Fibroblast of upper back skin (primary cell): ENCODE data around the gene SLC12A1.
"Not testable (repeated sequence)": the region's sequence is repeated elsewhere in the genome, so short reads cannot be mapped to it uniquely, and the experiment has no call there.

Experiments used
- DNase-seq: peaks from one replicate; pipeline ENCODE4 v3.0.0-alpha.2; 2013

The SLC12A1 gene

DNA sequence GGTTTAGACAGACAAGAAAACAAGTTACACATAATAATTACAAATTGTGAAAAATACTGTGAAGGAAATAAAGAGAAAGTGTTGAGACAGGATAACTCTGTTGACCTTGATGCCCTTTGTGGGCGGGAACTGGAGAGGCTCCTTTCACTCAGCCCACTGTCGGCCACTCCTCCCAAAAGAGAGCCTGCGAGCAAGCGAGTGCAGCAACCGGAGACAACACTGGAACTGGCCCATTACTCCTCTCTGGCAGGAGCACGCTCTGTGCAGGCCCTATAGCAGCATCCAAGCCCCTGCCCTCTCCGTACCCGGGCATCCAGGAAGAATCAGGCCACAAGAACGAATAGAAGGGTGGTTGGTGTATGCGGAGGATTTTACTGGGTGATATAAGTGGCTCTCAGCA is 108.9 kb downstream of the SLC12A1 start:
- no peak for DNase-seq

DNA sequence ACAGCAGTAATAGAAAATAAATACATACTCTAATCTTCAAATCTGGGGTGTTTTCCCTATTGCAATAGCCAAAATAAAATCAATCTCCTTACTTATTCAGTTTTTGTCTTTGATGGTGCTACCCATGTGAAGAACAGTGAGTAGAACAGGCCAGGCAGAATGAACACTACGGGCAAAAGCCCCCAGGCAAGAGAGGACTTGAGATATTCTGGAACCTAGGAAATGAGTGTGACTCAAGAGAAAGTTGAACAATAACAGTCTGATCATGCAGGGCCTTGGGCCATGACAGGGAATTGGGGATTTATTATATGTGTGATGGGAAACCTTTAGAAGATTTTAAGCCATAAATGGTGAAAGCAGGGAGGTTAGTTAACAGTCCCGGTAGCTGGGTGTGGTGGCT is 111.1 kb downstream of the SLC12A1 start:
- no peak for DNase-seq

DNA sequence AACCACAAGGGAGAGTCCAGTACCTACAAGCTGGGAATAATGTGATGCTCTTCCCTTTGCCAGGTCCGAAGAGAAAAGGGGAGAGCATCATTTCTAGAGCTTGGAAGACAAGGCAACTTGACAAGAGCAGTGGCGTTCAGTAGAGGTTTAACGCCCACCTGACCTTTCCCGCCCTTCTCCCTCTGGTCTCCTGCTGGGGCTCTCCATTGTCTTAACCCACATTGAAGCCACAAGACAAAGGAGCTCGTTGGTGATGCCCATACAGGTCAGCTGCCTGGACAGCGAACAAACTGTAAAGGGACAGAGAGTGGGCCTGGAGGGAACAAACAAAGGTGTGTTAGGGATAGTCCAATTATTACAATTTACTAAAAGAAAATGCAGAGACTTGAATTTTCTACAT is 112.0 kb downstream of the SLC12A1 start:
- DNase-seq = no peak

DNA sequence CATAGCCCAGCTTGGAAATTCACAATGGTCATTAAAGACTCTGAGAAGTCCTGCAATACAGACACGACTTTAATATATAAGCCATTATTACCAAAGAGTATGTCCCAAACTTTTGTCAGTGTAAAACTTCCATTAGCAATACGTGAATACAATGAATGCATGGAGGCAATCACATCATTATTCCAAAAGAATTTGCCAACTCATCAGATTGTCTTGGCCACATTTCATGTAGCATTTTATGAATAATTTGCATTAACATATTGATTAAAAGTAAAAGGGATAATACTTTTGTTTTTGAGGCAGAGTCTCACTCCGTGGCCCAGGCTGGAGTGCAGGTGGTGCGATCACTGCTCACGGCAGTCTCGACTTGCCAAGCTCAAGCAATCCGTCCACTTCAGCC is 117.2 kb downstream of the SLC12A1 start:
- no peak for DNase-seq

DNA sequence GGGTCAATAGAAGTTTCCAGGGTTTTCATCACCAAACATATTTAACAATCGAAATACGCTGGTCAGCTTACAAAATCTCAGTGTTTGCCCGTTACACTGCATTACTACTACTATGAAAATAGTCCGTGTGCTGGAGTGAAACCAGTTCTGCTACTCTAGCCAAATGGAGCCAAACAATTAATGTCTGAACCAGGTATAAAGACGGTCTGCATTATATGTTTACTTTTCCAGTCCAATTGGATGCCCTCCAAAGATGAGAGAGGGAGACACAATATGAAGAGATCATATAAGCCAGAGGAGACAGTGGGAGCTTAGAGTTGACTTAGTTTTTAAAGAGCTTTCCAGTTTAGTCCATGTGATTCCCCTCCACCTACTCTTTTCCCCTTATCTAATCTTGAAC is 118.8 kb downstream of the SLC12A1 start:
- DNase-seq = no peak

DNA sequence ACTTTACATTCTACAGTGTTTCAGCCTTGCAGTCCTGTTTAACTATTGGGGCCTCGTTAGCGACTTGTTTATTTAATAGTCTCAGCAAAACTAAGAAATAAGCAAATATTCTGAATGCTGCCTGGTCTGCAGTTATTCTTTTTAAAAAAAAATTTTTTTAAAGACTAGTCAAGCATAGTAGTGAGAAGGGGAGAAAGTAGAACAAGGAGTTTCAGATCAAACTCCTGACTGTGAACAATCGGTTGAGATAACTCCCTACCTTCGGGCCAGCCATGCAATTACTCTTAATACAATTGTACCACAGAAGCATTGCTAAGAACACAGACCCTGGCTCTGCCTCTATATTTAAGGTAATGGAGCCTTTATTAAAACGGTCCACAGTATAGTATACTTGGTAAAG is 119.3 kb downstream of the SLC12A1 start:
- no peak for DNase-seq

DNA sequence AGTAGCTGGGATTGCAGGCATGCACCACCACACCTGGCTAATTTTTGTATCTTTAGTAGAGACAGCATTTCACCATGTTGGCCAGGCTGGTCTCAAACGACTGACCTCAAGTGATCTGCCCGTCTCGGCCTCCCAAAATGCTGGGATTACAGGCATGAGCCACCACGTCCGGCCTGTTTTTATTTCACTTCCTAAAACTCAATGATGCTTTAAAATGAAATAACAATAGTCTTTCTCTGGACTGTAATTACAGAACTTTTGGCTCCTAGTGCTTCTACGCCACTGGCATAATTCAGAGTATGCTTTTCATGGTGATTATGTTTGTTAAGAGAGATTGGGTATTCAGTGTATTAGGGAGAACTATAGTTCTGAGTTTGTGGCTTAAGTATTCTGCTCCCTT is 120.1 kb downstream of the SLC12A1 start:
- not testable (repeated sequence) for DNase-seq

DNA sequence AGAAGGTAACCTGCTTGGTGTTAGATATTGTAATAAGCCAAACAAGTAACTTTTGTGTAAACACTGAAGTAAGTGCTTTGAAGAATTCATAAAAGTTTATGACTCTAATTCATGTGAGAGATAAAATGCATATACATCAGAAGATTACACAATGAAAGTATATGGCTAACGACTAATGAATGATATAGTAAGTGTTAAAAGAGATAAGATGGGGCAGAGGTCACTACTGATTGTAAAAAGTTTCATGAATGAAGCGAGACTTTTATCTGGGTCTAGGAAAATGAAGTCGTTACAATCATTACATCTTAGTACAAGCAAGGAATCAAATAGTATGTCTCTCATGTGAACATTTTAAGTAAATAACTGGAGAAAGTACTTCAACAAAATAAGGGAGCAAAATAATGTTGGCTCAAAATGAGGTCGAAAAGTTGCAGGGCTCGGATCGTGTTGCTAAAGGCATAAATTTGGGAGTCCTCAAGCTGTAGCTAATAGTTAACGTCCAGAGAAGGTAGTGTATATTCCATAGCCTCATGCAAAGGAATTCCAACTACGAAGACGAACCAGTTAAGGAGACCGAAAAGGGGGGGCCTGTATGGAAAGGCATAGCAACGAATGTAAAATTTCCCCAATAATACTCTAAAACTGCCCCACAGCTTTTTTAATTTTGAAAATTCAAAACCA is 124.1 kb downstream of the SLC12A1 start:
- DNase-seq = peak; percentile 16

DNA sequence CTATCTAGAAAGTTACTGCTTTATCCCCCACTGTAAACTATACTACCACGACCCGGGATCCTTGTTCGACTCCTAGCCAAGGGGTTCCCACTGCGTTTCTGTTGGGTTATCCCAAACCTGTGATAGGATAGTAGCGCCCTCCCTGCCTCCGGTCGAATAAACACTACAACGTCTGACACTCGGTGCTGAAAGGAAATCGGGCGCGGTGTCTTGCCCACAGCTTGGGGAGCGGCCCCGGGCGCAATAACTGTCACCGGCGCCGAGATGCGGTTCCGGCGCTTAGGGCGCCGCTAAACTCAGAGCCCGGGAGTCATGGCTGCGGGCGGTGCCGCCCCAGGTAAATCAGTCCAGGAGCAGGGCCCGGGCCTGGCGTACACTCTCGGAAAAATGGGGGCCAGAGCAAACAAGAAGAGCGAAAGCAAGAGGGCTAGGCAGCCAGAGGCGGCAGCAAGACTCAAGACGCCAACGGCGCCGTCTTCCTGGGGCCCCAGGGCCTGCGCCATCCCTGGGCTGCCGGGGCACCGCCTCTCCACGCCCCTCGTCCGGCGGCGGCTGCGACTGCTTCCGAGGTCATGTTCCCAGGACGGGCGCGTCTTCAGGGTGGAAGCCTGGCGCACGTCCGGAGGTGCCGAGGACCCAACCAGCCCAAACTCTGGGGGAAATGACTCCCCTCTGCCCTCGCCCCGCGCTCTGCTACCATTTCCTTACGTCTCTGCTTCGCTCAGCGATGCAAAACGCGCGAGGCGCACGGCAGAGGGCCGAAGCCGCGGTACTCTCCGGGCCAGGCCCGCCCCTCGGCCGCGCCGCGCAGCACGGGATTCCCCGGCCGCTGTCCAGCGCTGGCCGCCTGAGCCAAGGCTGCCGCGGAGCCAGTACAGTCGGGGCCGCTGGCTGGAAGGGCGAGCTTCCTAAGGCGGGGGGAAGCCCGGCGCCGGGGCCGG is 125.0 kb downstream of the SLC12A1 start, which contains the start of gene DUT:
Gene DUT, plus strand, starts transcription at position 575 of the 941 bp plus-strand sequence. Its CDS starts 87 bp downstream, at position 662.
- peak; percentile 77 for DNase-seq

DNA sequence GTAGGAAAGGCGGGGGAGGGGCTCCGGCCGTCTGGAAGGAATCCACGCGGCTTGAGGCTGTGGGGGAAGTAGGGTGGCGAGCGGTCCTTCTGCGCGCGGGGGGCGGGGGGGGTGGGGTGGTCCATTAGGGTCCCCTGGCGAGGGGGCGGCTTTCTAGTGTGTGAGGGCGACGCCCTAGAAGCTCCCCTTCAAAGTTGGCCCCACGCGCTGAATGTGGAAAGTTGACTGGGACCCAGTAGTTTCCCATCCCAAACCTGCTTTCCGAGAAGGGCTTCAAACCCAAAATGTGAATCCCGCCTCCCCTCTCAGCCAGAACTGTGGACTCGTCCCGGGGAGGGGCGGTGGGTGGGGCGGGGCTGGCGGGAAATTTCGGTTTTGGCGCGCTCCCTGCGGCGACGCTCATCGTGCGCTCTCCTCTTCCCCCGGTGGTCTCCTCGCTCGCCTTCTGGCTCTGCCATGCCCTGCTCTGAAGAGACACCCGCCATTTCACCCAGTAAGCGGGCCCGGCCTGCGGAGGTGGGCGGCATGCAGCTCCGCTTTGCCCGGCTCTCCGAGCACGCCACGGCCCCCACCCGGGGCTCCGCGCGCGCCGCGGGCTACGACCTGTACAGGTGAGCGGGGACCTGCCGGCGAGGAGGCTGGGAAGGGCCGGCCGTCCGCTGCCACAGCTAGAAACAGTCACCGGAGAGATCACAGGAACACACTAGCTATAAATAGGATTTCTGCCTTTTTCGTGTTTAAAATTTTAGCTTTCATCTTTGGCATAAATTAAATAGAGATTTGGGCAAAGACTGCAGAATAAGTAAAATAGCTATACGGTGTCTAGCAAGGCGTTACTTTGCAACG is 125.9 kb downstream of the SLC12A1 start:
- peak; percentile 60 for DNase-seq

DNA sequence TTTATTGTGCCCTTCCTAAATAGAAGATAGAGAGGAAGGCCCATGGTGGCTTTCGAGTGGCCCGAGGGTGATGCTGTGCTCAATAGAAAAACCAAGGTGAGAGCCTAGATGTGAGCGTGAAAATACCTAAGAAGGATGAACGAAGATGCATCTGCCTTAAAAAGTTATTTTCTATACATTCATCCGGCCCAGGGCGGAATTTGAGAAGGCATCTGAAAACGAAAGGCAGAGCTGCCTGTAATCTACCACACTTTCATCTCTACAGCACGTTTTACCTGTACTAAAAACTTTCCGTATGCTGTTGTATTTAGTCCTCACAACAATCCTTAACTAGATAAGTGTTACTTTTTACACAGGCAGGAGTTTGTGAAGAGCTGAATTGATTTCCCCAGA is 126.5 kb downstream of the SLC12A1 start:
- DNase-seq = no peak

DNA sequence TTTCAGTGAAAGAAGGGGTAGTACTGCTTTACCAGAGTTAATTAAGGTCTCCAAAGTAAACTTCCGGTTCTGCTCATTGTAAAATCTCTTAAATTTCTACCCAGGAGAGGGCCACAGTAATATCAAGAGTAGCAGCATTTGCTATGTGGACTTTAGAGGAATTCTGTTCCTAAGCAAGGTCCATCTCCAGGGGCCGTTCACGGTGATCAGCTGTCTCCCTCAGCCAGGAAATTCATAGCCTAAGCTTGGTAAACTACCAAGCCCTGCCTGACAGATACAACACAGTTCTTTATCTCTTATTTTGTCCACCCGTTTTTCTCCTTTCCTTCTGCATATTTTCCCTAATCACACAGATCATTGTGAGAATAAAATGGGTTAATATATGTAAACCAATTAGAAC is 127.4 kb downstream of the SLC12A1 start:
- no peak for DNase-seq

DNA sequence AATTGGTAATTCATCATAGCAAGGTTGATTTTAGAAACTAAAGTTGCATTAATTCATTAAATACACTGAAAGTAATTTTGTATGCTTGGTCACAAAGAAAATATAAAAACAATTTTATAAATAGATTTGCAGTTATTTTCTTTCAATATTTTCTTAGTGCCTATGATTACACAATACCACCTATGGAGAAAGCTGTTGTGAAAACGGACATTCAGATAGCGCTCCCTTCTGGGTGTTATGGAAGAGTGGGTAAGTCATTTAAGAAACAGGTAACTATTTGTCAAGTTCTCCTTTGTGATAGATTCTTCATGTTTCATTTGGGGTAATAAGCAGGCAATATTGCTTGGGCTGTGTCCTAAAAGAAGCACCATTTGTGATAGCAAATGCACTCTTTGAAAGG is 128.2 kb downstream of the SLC12A1 start:
- DNase-seq = no peak

DNA sequence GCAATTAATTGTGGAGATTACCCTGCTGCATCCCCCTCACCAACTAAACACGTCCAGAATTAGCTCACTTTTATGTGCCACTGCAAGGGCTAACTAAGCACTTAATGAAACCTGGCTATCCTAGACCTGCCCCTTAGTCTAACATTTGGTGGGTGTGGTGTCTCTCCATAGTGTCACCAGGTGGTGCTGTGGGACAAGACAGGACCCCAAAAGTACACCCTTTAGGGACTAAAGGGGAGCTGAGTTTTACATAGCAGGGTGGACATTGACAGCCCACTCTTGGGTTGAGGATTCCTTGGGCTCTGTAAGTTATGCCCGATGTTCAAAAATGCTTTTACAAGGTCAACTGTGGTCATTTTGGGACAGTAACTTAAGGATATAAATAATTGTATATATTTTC is 130.8 kb downstream of the SLC12A1 start:
- DNase-seq = no peak

DNA sequence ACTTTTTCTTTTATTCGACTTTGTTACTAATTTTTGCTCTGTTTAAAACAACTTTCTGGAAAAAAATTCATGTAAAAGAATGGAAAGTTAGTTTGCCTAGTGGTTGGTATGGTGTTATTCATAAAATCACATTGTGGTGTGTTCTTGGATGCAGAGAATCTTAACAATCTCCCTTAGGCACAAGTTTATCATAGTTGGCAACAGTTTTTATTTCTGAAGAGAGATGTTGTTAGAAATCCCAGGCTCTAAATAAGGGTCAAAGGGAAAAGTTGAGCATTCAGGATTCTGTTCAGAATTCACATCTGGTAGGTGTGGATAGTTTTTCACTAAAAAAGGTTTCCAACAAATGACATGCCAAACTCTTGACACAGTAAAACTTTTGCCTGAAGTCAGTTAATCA is 131.5 kb downstream of the SLC12A1 start:
- DNase-seq = no peak

DNA sequence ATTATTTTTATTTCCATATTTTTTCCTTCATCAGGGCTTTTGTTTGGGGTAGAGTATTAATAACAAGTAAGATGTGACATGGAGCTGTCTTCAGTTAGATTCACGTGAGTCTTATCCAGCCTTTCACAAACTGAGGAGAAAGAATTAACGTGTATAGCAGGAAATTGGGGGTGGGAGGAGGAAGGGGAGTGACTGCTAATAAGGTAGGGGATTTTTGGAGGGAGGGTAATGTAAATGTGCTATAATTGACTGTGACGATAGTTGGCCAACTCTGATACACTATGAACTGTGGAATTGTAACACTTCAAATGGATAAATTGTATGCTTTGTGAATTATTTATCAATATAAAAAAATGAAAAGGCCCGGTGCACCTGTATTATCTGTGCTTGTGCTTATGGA is 134.0 kb downstream of the SLC12A1 start:
- no peak for DNase-seq

DNA sequence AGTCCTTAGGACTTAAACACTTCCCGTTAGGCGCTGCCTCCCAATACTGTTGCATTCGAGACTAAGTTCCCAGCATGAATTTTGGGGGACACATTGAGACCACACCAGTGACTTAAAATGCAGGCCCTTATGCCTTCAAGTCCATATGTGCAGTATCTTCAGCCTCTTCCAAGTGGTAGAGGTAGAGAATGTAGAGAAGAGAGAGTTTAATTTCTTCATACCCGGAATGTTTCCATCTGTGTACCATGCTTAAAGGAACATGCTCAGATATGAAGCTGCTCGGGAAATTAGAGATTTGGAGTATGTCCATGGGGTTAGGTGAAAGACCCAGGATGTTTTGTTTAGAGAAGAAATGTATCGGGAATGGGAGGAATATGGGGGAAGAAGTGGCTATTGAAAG is 137.8 kb downstream of the SLC12A1 start:
- DNase-seq = no peak

DNA sequence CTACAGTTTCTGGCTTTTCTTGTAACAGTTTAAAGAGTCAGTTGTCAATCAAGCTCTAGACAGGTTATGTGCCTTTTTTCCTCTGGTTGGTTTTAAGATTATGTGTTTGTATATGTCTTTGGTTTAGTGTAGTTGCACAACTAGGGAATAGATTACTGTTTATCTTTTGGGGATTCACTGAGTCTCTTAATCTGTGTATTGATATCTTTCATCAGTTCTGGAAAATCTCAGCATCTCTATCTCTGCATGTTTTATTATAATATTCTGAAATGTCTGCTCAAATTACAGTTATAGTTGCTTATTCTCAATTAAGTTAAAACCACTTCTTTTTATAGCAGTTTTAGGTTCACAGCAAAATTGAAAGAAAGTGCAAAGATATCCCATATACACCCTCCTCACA is 139.4 kb downstream of the SLC12A1 start:
- no peak for DNase-seq

DNA sequence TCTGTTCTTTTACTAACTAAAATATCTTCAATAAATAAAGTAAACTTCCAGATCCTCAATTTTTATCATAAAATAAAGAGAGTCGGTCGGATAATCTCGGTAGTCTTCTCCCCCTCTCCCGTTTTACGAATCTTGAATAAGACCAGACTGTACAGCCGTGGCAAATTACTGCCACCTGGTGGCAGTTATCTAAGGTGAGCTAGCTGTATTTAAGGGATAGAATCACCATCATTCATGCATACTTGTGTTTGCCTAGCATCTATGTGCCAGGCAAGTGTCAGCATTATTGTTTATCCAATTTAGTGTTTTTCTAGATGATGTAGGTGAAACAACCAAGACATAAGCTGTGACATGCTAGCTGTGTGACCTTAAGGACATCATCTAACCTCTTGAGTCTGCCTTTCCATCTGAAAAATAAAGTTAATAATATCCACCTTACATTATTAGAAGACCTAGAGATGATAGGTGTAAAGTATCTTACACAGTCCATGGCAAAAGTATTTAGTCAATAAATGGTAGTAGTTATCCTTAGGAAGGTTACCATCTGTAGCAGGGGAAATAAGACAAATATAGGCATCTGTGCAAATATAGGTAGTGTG is 146.5 kb downstream of the SLC12A1 start:
- DNase-seq = peak; percentile 70
